CD4-positive, alpha-beta memory T cell (primary cell): Measurements from ENCODE around the gene HIPK2. TPM values are rescaled to one million over a fixed set of nuclear protein-coding genes. Genes with fewer than 3 reads are reported as not detected.
A peak's percentile ranks its signal among the peaks of the same experiment; 100 is the strongest.

ENCODE experiments used
- CTCF ChIA-PET: fragments of 350-600 bp; sonication (Branson Sonifier 250); formaldehyde crosslinking; loops from one replicate; lab custom pipeline; 2021; ENCODE audit warnings: inconsistent platforms; ENCODE audit not compliant: partially characterized antibody; lab: Charles Lee
- POLR2A ChIA-PET: fragments of 350-600 bp; sonication (Branson Sonifier 250); formaldehyde crosslinking; loops from one replicate; lab custom pipeline; 2021; ENCODE audit not compliant: partially characterized antibody; lab: Charles Lee
- DNase-seq, 5 donors: peaks; one replicate each; pipeline versions ENCODE4 v3.0.0 to v3.0.0-alpha.2; 2020 to 2022; ENCODE audit warnings: mixed read lengths in 1 of 5
- H3K27ac ChIP-seq: one replicate; pipeline ENCODE4 v1.7.0; 2013; ENCODE audit warnings: low read depth, low read length
- H3K27me3 ChIP-seq: 2 replicates; pipeline ENCODE4 v1.7.0; 2013; ENCODE audit warnings: mild to moderate bottlenecking, low read length, moderate library complexity; ENCODE audit not compliant: insufficient read depth
- H3K36me3 ChIP-seq: 2 replicates; pipeline ENCODE4 v1.7.0; 2013; ENCODE audit warnings: mild to moderate bottlenecking, low read length, moderate library complexity; ENCODE audit not compliant: insufficient read depth
- H3K4me1 ChIP-seq: 2 replicates; pipeline ENCODE4 v1.7.0; 2013; ENCODE audit warnings: mild to moderate bottlenecking, low read length, moderate library complexity; ENCODE audit not compliant: insufficient read depth
- H3K4me3 ChIP-seq, 2 donors: one replicate each; pipeline ENCODE4 v1.7.0; 2013; ENCODE audit warnings: low read length in 2 of 2, mild to moderate bottlenecking in 1 of 2
- H3K9me3 ChIP-seq, 2 donors: one replicate each; pipeline ENCODE4 v1.7.0; 2013; ENCODE audit warnings: low read length in 2 of 2, control low read depth in 1 of 2; ENCODE audit not compliant: control insufficient read depth in 1 of 2
- H3K27ac Mint-ChIP-seq, 7 donors: one replicate each; pipeline ENCODE4 v1.8.0; 2020 to 2021; ENCODE audit warnings: mixed read lengths in 7 of 7, mild to moderate bottlenecking in 6 of 7, inconsistent platforms in 3 of 7, moderate library complexity in 3 of 7
- H3K27me3 Mint-ChIP-seq, 2 donors: one replicate each; pipeline ENCODE4 v1.8.0; 2020 to 2021; ENCODE audit warnings: mixed read lengths in 2 of 2
- H3K36me3 Mint-ChIP-seq, 2 donors: one replicate each; pipeline ENCODE4 v1.8.0; 2020 to 2021; ENCODE audit warnings: mixed read lengths in 2 of 2, inconsistent platforms in 1 of 2, mild to moderate bottlenecking in 1 of 2
- H3K4me1 Mint-ChIP-seq, 4 donors: one replicate each; pipeline ENCODE4 v1.8.0; 2020 to 2021; ENCODE audit warnings: mixed read lengths in 4 of 4, mild to moderate bottlenecking in 1 of 4
- H3K4me3 Mint-ChIP-seq, 8 donors: one replicate each; pipeline ENCODE4 v1.8.0; 2020 to 2021; ENCODE audit warnings: mixed read lengths in 8 of 8, mild to moderate bottlenecking in 7 of 8, moderate library complexity in 6 of 8, inconsistent platforms in 3 of 8
- H3K9me3 Mint-ChIP-seq, 8 donors: one replicate each; pipeline ENCODE4 v1.8.0; 2020 to 2021; ENCODE audit warnings: mixed read lengths in 8 of 8, mild to moderate bottlenecking in 5 of 8, inconsistent platforms in 3 of 8, moderate library complexity in 1 of 8
- intact Hi-C: fragments of 100-400 bp; cut with micrococcal nuclease; formaldehyde crosslinking; loops from one replicate; pipeline ENCODE4 v1.15.1; 2023
- polyA plus RNA-seq, 2 donors: library from polyadenylated mRNA; unstranded; fragments of 300-500 nt; fragmentation: Illumina TruSeq; gene quantifications; one replicate each; pipeline ENCODE4 v1.2.3, GENCODE V29; 2021
- total RNA-seq, 2 experiments: library from RNA; stranded (reverse); gene quantifications; one replicate each; pipeline ENCODE4 v1.2.3, GENCODE V29; 2021

Gene HIPK2
- total and polyA plus RNA-seq, 4 experiments from 2014 or later = 0.87 to 34.1 (median 17.8) TPM

DNA sequence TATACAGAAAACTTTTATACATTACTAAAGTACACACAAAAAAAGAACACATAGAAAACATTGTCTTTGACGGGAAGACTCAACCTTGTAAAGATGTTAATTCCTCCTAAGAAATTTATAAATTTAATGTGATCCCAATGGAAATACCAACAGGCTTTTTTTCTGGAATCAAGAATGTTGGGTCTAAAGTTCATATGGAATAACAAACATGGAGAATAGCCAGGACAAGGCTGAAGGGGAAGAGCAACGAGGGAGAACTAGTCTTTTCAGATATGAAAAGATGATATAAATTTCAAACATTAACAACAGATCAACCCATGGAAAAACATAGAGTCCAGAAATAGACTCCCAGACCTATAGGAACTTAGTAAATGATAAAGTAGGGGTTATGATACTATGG is 19.8 kb downstream of the HIPK2 start:
- peaks cover 38 to 69% (median 57%) of the 10 kb centered on the region in 4 donors for H3K4me1 Mint-ChIP-seq
- Histone ChIP-seq H3K9me3 (no peaks in the 10 kb centered on the region), H3K4me1 (no peaks in the 10 kb centered on the region), H3K27ac (no peak overlapping the region), H3K27me3 (no peaks in the 10 kb centered on the region), H3K4me3 (no peak overlapping the region), H3K36me3 (no peaks in the 10 kb centered on the region)
- CTCF ChIA-PET = interaction anchor here (2.0 kb wide), 1 partner anchor 156 kb away, joined by 4 read pairs; no protein-coding TSS in a partner anchor
- peaks cover 7 to 26% of the 10 kb centered on the region in 2 donors for H3K36me3 Mint-ChIP-seq
- H3K27me3 Mint-ChIP-seq = no peaks in the 10 kb centered on the region
- H3K4me3 Mint-ChIP-seq = no peak overlapping the region
- H3K27ac Mint-ChIP-seq = no peak overlapping the region
- POLR2A ChIA-PET = interaction anchor here (0.7 to 1.6 kb wide), 2 partner anchors 8 to 414 kb away, joined by 3 to 4 read pairs; no protein-coding TSS in a partner anchor
- no peaks in the 10 kb centered on the region for H3K9me3 Mint-ChIP-seq
- intact Hi-C loops = loop anchor here (1.0 kb wide), 1 partner anchor 9 kb away; no protein-coding TSS in a partner anchor
- DNase-seq = no peak

GRCh38 chr7:139753693-139754111 is 24.1 kb downstream of the HIPK2 start:
- Histone ChIP-seq H3K27me3 (no peaks in the 10 kb centered on the region), H3K9me3 (no peaks in the 10 kb centered on the region), H3K4me3 (no peak overlapping the region), H3K4me1 (peaks cover 3% of the 10 kb centered on the region), H3K36me3 (no peaks in the 10 kb centered on the region), H3K27ac (no peak overlapping the region)
- POLR2A ChIA-PET = interaction anchor here (1.0 to 1.4 kb wide), 2 partner anchors 13 to 15 kb away, joined by 3 read pairs; no protein-coding TSS in a partner anchor
- H3K4me3 Mint-ChIP-seq = no peak overlapping the region
- no peak overlapping the region for H3K27ac Mint-ChIP-seq
- H3K4me1 Mint-ChIP-seq = peaks cover 36 to 70% (median 56%) of the 10 kb centered on the region in 4 donors
- CTCF ChIA-PET = interaction anchor here (1.5 to 3.1 kb wide), 2 partner anchors 16 to 108 kb away, joined by 4 to 10 read pairs; no protein-coding TSS in a partner anchor
- no peak for DNase-seq
- intact Hi-C loops = no loop called here
- H3K9me3 Mint-ChIP-seq = no peaks in the 10 kb centered on the region
- H3K36me3 Mint-ChIP-seq = peaks cover 0 to 13% of the 10 kb centered on the region in 2 donors
- no peaks in the 10 kb centered on the region for H3K27me3 Mint-ChIP-seq

GRCh38 chr7:139753081-139753692 is 24.6 kb downstream of the HIPK2 start:
- Mint-ChIP-seq H3K4me1 (peaks cover 36 to 70% (median 56%) of the 10 kb centered on the region in 4 donors), H3K27me3 (no peaks in the 10 kb centered on the region), H3K27ac (no peak overlapping the region), H3K9me3 (no peaks in the 10 kb centered on the region), H3K4me3 (no peak overlapping the region), H3K36me3 (peaks cover 0 to 13% of the 10 kb centered on the region in 2 donors)
- Histone ChIP-seq H3K9me3 (no peaks in the 10 kb centered on the region), H3K27me3 (no peaks in the 10 kb centered on the region), H3K4me1 (peaks cover 3% of the 10 kb centered on the region), H3K36me3 (no peaks in the 10 kb centered on the region), H3K27ac (no peak overlapping the region), H3K4me3 (no peak overlapping the region)
- intact Hi-C loops = no loop called here
- ChIA-PET CTCF (interaction anchor here (1.5 to 3.1 kb wide), 2 partner anchors 16 to 107 kb away, joined by 4 to 10 read pairs; no protein-coding TSS in a partner anchor), POLR2A (interaction anchor here (1.4 kb wide), 1 partner anchor 14 kb away, joined by 3 read pairs; no protein-coding TSS in a partner anchor)
- no peak for DNase-seq

DNA sequence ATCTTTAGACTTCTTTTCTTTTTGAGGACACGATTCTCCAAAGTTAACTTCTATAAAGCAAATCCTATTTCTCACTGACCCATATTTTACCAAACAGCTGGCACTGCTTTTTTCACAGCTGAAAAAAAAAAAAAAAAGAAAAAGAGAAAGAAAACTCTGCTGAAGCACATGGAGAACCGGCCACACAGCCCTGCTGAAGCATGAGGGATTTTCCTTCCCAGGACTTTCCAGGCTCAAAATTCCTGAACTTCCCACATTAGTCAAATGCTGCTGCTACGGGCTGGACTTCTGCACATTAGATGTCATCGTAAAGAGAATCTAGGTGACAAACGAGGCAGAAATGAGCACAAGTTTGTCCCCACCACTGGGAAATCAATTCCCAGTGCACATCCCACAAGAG is 25.2 kb downstream of the HIPK2 start:
- peak overlapping the region in 3 of 7 donors; percentile 24 to 43 (median 32) for H3K27ac Mint-ChIP-seq
- POLR2A ChIA-PET = interaction anchor here (1.4 kb wide), 1 partner anchor 15 kb away, joined by 3 read pairs; no protein-coding TSS in a partner anchor
- peaks cover 0 to 13% of the 10 kb centered on the region in 2 donors for H3K36me3 Mint-ChIP-seq
- Histone ChIP-seq H3K36me3 (no peaks in the 10 kb centered on the region), H3K4me1 (peaks cover 3% of the 10 kb centered on the region), H3K27me3 (no peaks in the 10 kb centered on the region), H3K4me3 (no peak overlapping the region), H3K9me3 (no peaks in the 10 kb centered on the region), H3K27ac (no peak overlapping the region)
- no peak for DNase-seq
- peaks cover 36 to 68% (median 54%) of the 10 kb centered on the region in 4 donors for H3K4me1 Mint-ChIP-seq
- H3K9me3 Mint-ChIP-seq = no peaks in the 10 kb centered on the region
- CTCF ChIA-PET = interaction anchor here (1.0 to 3.1 kb wide), 2 partner anchors 8 to 107 kb away, joined by 4 to 10 read pairs; no protein-coding TSS in a partner anchor
- intact Hi-C loops = no loop called here
- no peak overlapping the region for H3K4me3 Mint-ChIP-seq
- H3K27me3 Mint-ChIP-seq = no peaks in the 10 kb centered on the region

- peak overlapping the region in 2 of 7 donors; percentile 24 to 32 for H3K27ac Mint-ChIP-seq
- H3K27me3 Mint-ChIP-seq = no peaks in the 10 kb centered on the region
- Histone ChIP-seq H3K4me1 (peaks cover 3% of the 10 kb centered on the region), H3K36me3 (no peaks in the 10 kb centered on the region), H3K27ac (no peak overlapping the region), H3K4me3 (no peak overlapping the region), H3K9me3 (no peaks in the 10 kb centered on the region), H3K27me3 (no peaks in the 10 kb centered on the region)
- peaks cover 36 to 63% (median 51%) of the 10 kb centered on the region in 4 donors for H3K4me1 Mint-ChIP-seq
- H3K36me3 Mint-ChIP-seq = peaks cover 0 to 13% of the 10 kb centered on the region in 2 donors
- ChIA-PET POLR2A (no interaction called here), CTCF (interaction anchor here (1.0 kb wide), 1 partner anchor 8 kb away, joined by 4 read pairs; no protein-coding TSS in a partner anchor)
- no peaks in the 10 kb centered on the region for H3K9me3 Mint-ChIP-seq
- intact Hi-C loops = no loop called here
- no peak overlapping the region for H3K4me3 Mint-ChIP-seq
- DNase-seq = no peak
Measured at GRCh38 chr7:139752148-139752547, 25.6 kb downstream of the HIPK2 start.

DNA sequence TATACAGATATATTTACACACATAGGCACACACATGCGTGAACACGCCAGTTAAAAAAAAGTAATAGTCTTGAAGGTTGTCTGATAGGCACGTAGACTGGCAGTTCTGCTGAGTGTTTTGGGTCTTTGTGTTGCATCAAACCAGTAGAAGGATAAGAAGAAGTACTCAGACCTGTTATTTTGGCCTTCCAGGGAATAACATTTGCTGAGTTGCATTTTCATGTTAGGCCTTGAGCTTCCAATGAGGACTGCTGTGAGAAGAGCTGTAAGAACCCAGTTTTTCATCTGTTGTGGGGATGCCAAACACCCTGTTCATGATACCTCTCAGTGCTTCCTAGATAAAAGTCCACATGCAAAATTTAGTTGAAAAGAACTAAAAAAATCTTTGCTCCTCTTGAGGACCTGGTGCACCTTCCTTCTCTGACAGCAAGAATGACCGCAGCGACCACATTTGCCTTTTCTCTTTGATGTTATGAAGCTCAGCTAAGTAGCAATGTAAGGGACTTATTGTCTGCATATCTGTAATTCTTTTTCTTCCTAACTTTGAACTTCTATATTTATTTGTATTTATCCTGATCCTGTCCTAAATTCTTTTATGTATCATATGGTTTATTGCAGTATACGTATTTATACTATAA is 27.2 kb downstream of the HIPK2 start:
- Histone ChIP-seq H3K4me3 (no peak overlapping the region), H3K9me3 (no peaks in the 10 kb centered on the region), H3K27ac (no peak overlapping the region), H3K27me3 (no peaks in the 10 kb centered on the region), H3K36me3 (no peaks in the 10 kb centered on the region), H3K4me1 (peaks cover 3% of the 10 kb centered on the region)
- no peaks in the 10 kb centered on the region for H3K27me3 Mint-ChIP-seq
- intact Hi-C loops = no loop called here
- peak overlapping the region in 1 of 7 donors; percentile 3 for H3K27ac Mint-ChIP-seq
- CTCF ChIA-PET = no interaction called here
- DNase-seq = peak in 3 of 5 donors; percentile 26 to 49 (median 31)
- H3K4me1 Mint-ChIP-seq = peaks cover 33 to 59% (median 45%) of the 10 kb centered on the region in 4 donors
- peaks cover 0 to 12% of the 10 kb centered on the region in 2 donors for H3K36me3 Mint-ChIP-seq
- peak overlapping the region in 3 of 8 donors; percentile 18 to 27 (median 25) for H3K4me3 Mint-ChIP-seq
- POLR2A ChIA-PET = no interaction called here
- H3K9me3 Mint-ChIP-seq = no peaks in the 10 kb centered on the region

GRCh38 chr7:139749545-139749944 is 28.3 kb downstream of the HIPK2 start:
- H3K36me3 ChIP-seq = no peaks in the 10 kb centered on the region
- H3K4me3 ChIP-seq = no peak overlapping the region
- H3K27ac ChIP-seq = no peak overlapping the region
- Mint-ChIP-seq H3K4me3 (no peak overlapping the region), H3K27ac (peak overlapping the region in 2 of 7 donors; percentile 7 to 59), H3K36me3 (peaks cover 0 to 7% of the 10 kb centered on the region in 2 donors), H3K4me1 (peaks cover 24 to 54% (median 42%) of the 10 kb centered on the region in 4 donors), H3K27me3 (no peaks in the 10 kb centered on the region), H3K9me3 (no peaks in the 10 kb centered on the region)
- no peaks in the 10 kb centered on the region for H3K27me3 ChIP-seq
- ChIA-PET POLR2A (no interaction called here), CTCF (interaction anchor here (1.1 kb wide), 1 partner anchor 12 kb away, joined by 3 read pairs; no protein-coding TSS in a partner anchor)
- intact Hi-C loops = no loop called here
- no peak for DNase-seq
- no peaks in the 10 kb centered on the region for H3K9me3 ChIP-seq
- H3K4me1 ChIP-seq = peaks cover 3% of the 10 kb centered on the region
